Glutamatergic neuron (in vitro differentiated cells): ENCODE measurements around the gene CREB3L2. TPM values are rescaled to one million over a fixed set of nuclear protein-coding genes. Genes with fewer than 3 reads are reported as not detected.

Experiments
- DNase-seq: peaks from one replicate; pipeline ENCODE4 v3.0.0; 2022
- H3K27ac Mint-ChIP-seq: one replicate; pipeline ENCODE4 v1.8.0; 2020; ENCODE audit warnings: mild to moderate bottlenecking, mixed read lengths, inconsistent platforms; ENCODE audit not compliant: unreplicated experiment
- H3K27me3 Mint-ChIP-seq: one replicate; pipeline ENCODE4 v1.8.0; 2020; ENCODE audit warnings: mild to moderate bottlenecking, moderate library complexity, mixed read lengths, inconsistent platforms; ENCODE audit not compliant: unreplicated experiment
- H3K36me3 Mint-ChIP-seq: one replicate; pipeline ENCODE4 v1.8.0; 2020; ENCODE audit warnings: mild to moderate bottlenecking, mixed read lengths, inconsistent platforms; ENCODE audit not compliant: unreplicated experiment
- H3K4me1 Mint-ChIP-seq: one replicate; pipeline ENCODE4 v1.8.0; 2020; ENCODE audit warnings: mild to moderate bottlenecking, low read depth, mixed read lengths, inconsistent platforms; ENCODE audit not compliant: unreplicated experiment
- H3K4me3 Mint-ChIP-seq: one replicate; pipeline ENCODE4 v1.8.0; 2020; ENCODE audit warnings: mild to moderate bottlenecking, mixed read lengths, inconsistent platforms; ENCODE audit not compliant: unreplicated experiment
- H3K9me3 Mint-ChIP-seq: one replicate; pipeline ENCODE4 v1.8.0; 2020; ENCODE audit warnings: mild to moderate bottlenecking, moderate library complexity, mixed read lengths, inconsistent platforms; ENCODE audit not compliant: unreplicated experiment
- total RNA-seq: library from RNA; stranded (reverse); fragmentation: NEBNext Ultra II Directional; extraction: Animal tissue kit (Norgen Biotek cat#: 25700); gene quantifications from one replicate; pipeline ENCODE4 v1.2.1, GENCODE V29; 2021; ENCODE audit not compliant: unreplicated experiment
- TF ChIP-seq, protein P1 (sequence below): fragments of 200-600 bp; sonication (generic); IDR thresholded peaks from one replicate; pipeline ENCODE4 v1.5.0; 2021; ENCODE audit not compliant: partially characterized antibody, unreplicated experiment

CREB3L2 gene
- total RNA-seq, 1 donor from 2014 or later: 45.4 TPM

DNA sequence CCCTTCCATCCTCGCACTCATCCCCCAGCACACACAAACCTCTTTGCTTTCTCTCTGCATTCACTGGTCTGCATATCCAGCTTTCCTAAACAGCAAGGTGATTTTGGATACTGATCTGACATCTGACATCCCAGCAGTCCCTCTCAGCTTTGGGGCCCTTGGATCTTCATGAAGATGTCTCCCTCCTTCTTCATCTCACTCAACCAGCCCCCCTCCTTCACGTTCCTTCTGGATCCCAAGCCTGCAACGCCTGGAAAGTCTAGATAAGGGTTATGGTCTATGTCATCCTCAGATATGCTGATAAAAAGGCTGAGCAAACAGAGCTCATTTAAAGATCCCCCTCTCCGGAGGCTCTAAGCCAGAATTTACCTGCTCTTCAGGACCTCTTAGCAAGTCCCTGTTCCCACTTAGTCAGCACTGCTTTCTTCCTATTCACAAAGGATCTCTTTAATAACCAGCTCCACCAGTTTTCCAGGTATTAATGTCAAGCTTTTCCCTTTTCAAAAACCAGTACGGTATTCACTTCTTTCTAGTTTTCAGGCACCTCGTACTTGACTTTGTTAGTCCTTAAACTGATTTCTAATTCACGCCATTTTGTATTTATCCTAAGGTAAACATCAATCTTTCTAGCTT lies 38.9 kb downstream of the CREB3L2 start:
- Mint-ChIP-seq H3K36me3 (no peaks in the 10 kb centered on the region), H3K27me3 (peaks cover 4% of the 10 kb centered on the region), H3K4me1 (peaks cover 35% of the 10 kb centered on the region), H3K9me3 (peaks cover 7% of the 10 kb centered on the region), H3K4me3 (no peak overlapping the region), H3K27ac (peak overlapping the region; percentile 15)
- DNase-seq: no peak
- TF ChIP-seq, protein P1, sequence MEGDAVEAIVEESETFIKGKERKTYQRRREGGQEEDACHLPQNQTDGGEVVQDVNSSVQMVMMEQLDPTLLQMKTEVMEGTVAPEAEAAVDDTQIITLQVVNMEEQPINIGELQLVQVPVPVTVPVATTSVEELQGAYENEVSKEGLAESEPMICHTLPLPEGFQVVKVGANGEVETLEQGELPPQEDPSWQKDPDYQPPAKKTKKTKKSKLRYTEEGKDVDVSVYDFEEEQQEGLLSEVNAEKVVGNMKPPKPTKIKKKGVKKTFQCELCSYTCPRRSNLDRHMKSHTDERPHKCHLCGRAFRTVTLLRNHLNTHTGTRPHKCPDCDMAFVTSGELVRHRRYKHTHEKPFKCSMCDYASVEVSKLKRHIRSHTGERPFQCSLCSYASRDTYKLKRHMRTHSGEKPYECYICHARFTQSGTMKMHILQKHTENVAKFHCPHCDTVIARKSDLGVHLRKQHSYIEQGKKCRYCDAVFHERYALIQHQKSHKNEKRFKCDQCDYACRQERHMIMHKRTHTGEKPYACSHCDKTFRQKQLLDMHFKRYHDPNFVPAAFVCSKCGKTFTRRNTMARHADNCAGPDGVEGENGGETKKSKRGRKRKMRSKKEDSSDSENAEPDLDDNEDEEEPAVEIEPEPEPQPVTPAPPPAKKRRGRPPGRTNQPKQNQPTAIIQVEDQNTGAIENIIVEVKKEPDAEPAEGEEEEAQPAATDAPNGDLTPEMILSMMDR: no peak

GRCh38 chr7:137962491-137962874 lies 39.4 kb downstream of the CREB3L2 start:
- Mint-ChIP-seq H3K4me1 (peaks cover 39% of the 10 kb centered on the region), H3K9me3 (peaks cover 7% of the 10 kb centered on the region), H3K27me3 (peaks cover 4% of the 10 kb centered on the region), H3K27ac (peak overlapping the region; percentile 15), H3K4me3 (no peak overlapping the region), H3K36me3 (no peaks in the 10 kb centered on the region)
- DNase-seq: no peak
- TF ChIP-seq, protein P1: no peak

DNA sequence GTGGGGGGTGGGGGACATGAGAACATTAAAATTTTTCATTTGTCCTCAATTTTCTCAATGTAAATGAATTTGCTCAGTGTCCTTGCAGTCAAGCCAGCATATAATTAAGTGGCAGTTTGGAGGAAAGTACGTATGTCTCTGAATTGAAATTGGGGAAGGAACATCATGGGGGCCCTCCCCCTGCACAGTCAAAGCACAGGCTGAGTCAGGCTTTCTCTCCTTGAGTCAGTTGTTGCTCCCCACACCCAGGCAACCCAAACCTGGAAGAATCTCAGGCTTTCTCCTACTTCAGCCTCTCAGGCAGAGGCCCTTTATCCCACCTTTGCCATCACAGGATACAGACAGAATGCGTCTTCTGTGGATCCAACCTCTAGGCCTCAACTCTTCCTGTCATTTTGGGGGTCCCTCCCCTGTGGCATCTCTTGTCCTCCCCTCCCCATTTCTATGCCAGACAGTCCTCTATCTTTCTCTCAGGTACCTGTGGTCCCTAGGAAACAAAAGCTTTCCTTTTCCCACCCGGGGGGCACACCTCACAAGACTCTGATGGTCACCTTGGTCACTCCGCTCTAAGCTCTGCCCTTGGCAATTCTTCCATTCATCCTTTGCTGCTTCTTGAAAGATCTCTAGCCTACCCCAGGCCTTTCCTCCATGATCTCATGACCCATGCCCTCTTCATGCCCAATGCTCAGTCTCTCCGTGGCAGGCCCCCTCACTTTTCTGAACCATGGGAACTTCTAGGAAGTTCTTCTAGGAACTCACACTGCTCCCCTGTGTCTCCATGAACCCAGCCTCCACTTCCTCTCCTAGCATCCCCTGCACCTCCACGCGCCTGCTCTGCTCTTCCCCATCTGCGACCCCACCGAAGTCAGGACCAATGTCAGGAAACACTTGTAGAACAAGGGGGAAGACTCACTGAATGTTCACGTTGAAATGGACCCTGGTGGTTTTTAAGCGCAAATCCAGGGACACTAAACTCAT lies 40.4 kb downstream of the CREB3L2 start:
- Mint-ChIP-seq H3K4me1 (peaks cover 45% of the 10 kb centered on the region), H3K9me3 (peaks cover 7% of the 10 kb centered on the region), H3K4me3 (no peak overlapping the region), H3K36me3 (no peaks in the 10 kb centered on the region), H3K27me3 (peaks cover 4% of the 10 kb centered on the region), H3K27ac (no peak overlapping the region)
- TF ChIP-seq, protein P1: no peak
- DNase-seq: no peak

DNA sequence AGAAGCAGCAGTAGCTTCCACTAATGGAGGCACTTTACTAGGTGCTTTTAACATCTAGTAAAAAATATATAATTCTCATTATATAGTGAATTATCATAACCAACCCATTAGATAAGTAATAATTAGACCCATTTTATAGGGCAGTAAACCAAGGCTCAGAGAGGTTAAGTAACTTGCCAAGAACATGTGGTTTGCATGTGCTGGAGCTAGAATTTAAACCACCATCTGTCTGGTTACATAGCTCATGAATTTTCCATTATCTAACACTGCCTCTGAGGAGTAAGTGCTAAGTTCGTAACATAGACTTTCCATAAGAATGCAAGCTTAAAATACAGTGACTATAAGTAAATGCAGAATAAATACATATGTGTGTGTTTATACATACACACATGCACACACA lies 41.9 kb downstream of the CREB3L2 start:
- H3K4me3 Mint-ChIP-seq: no peak overlapping the region

More for the DNA sequence above, 41.9 kb downstream of the CREB3L2 start:
- TF ChIP-seq, protein P1: no peak
- DNase-seq: no peak
- peaks cover 47% of the 10 kb centered on the region for H3K4me1 Mint-ChIP-seq
- peaks cover 4% of the 10 kb centered on the region for H3K27me3 Mint-ChIP-seq
- no peaks in the 10 kb centered on the region for H3K36me3 Mint-ChIP-seq
- H3K27ac Mint-ChIP-seq: peak overlapping the region; percentile 44
- H3K9me3 Mint-ChIP-seq: peaks cover 7% of the 10 kb centered on the region
